ENCODE data around the gene RALBP1.

GRCh38 chr18:9466846-9467245, 8.5 kb upstream of the RALBP1 start:
- TF ChIP-seq, protein P1, sequence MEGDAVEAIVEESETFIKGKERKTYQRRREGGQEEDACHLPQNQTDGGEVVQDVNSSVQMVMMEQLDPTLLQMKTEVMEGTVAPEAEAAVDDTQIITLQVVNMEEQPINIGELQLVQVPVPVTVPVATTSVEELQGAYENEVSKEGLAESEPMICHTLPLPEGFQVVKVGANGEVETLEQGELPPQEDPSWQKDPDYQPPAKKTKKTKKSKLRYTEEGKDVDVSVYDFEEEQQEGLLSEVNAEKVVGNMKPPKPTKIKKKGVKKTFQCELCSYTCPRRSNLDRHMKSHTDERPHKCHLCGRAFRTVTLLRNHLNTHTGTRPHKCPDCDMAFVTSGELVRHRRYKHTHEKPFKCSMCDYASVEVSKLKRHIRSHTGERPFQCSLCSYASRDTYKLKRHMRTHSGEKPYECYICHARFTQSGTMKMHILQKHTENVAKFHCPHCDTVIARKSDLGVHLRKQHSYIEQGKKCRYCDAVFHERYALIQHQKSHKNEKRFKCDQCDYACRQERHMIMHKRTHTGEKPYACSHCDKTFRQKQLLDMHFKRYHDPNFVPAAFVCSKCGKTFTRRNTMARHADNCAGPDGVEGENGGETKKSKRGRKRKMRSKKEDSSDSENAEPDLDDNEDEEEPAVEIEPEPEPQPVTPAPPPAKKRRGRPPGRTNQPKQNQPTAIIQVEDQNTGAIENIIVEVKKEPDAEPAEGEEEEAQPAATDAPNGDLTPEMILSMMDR (IDR thresholded peaks at IDR 0.05), result no peak
- no peak for TF ChIP-seq POLR2A (IDR thresholded peaks at IDR 0.05)
- no peak for TF ChIP-seq POLR2AphosphoS5 (IDR thresholded peaks at IDR 0.05)
- TF ChIP-seq EP300 (IDR thresholded peaks at IDR 0.05), result no peak
